DND-41 (cell line): ENCODE results near the gene DNAJC17.

Experiments used
- ATAC-seq: fragments of 200-7000 bp; cut with Tn5 transposase; 3 replicates; pipeline ENCODE4 v1.9.1; 2021; ENCODE audit warnings: low read depth; ENCODE audit not compliant: insufficient read depth
- DNase-seq: peaks from one replicate; pipeline ENCODE4 v3.0.0-alpha.2; 2020
- H2AFZ ChIP-seq: 2 replicates; pipeline ENCODE4 v1.6.0; 2012; ENCODE audit warnings: low read depth, low read length
- H3K27ac ChIP-seq: 2 replicates; pipeline ENCODE4 v1.5.1; 2012; ENCODE audit warnings: low read length, inconsistent platforms
- H3K27me3 ChIP-seq: fragments of 200-600 bp; sonication (generic); 2 replicates; pipeline ENCODE4 v1.6.0; 2012; ENCODE audit warnings: low read length, mild to moderate bottlenecking, inconsistent platforms; ENCODE audit not compliant: insufficient read depth, poor library complexity
- H3K36me3 ChIP-seq: 2 replicates; pipeline ENCODE4 v1.5.1; 2012; ENCODE audit warnings: low read length, inconsistent platforms; ENCODE audit not compliant: insufficient read depth
- H3K4me1 ChIP-seq: 2 replicates; pipeline ENCODE4 v1.5.1; 2012; ENCODE audit warnings: mild to moderate bottlenecking, low read length; ENCODE audit not compliant: insufficient read depth
- H3K4me2 ChIP-seq: 2 replicates; pipeline ENCODE4 v1.6.0; 2012; ENCODE audit warnings: mild to moderate bottlenecking, moderate library complexity, low read length, inconsistent platforms; ENCODE audit not compliant: insufficient read depth
- H3K4me3 ChIP-seq, 2 experiments: fragments of 200-600 bp in 1 of 2; shearing (Covaris generic) in 1 of 2; 2 replicates each; pipeline ENCODE4 v1.5.1; 2012 to 2016; ENCODE audit warnings: inconsistent platforms in 2 of 2, low read length in 2 of 2, mild to moderate bottlenecking in 2 of 2, low read depth in 1 of 2, moderate library complexity in 1 of 2
- H3K79me2 ChIP-seq: 2 replicates; pipeline ENCODE4 v1.6.0; 2012; ENCODE audit warnings: low read length, inconsistent platforms; ENCODE audit not compliant: insufficient read depth
- H3K9ac ChIP-seq: 2 replicates; pipeline ENCODE4 v1.6.0; 2012; ENCODE audit warnings: low read depth, mild to moderate bottlenecking, inconsistent platforms, low read length, moderate library complexity
- H3K9me3 ChIP-seq: 2 replicates; pipeline ENCODE4 v1.5.1; 2012; ENCODE audit warnings: low read length, moderate library complexity, mild to moderate bottlenecking, inconsistent platforms; ENCODE audit not compliant: insufficient read depth, severe bottlenecking
- H4K20me1 ChIP-seq: 2 replicates; pipeline ENCODE4 v1.6.0; 2012; ENCODE audit warnings: low read length; ENCODE audit not compliant: insufficient read depth
- CTCF ChIP-seq: IDR thresholded peaks from 2 replicates; pipeline ENCODE4 v1.5.1; 2012; ENCODE audit warnings: borderline replicate concordance, low read length, moderate library complexity, mild to moderate bottlenecking; ENCODE audit not compliant: poor library complexity, severe bottlenecking; ENCODE audit errors: extremely low read depth
- EZH2 ChIP-seq: IDR thresholded peaks from 3 replicates; pipeline ENCODE4 v1.6.1; 2012; ENCODE audit warnings: borderline replicate concordance, low read depth, mild to moderate bottlenecking, moderate library complexity, low read length, inconsistent platforms; ENCODE audit not compliant: severe bottlenecking

DNAJC17 gene

GRCh38 chr15:40790718-40791117, 16.6 kb downstream of the DNAJC17 start:
- H3K4me3 ChIP-seq = no peak overlapping the region
- H3K27me3 ChIP-seq = no peaks in the 10 kb centered on the region
- H3K79me2 ChIP-seq = peaks cover 37% of the 10 kb centered on the region
- no peak overlapping the region for H3K9ac ChIP-seq
- no peak overlapping the region for H2AFZ ChIP-seq
- peaks cover 26% of the 10 kb centered on the region; the same call in 1 of the 2 replicates for H4K20me1 ChIP-seq
- TF ChIP-seq CTCF (no peak), EZH2 (no peak)
- H3K4me2 ChIP-seq = no peak overlapping the region
- DNase-seq = no peak
- H3K4me1 ChIP-seq = peaks cover 33% of the 10 kb centered on the region
- no peaks in the 10 kb centered on the region for H3K9me3 ChIP-seq
- no peak for ATAC-seq
- H3K36me3 ChIP-seq = no peaks in the 10 kb centered on the region; the same call in 1 of the 2 replicates
- no peak overlapping the region for H3K27ac ChIP-seq

GRCh38 chr15:40789999-40790398, 17.3 kb downstream of the DNAJC17 start:
- TF ChIP-seq EZH2 (no peak), CTCF (no peak)
- DNase-seq (no peak), ATAC-seq (no peak)
- Histone ChIP-seq H3K4me2 (no peak overlapping the region), H3K9ac (no peak overlapping the region), H3K9me3 (no peaks in the 10 kb centered on the region), H3K4me3 (no peak overlapping the region), H3K27ac (no peak overlapping the region), H3K27me3 (no peaks in the 10 kb centered on the region), H2AFZ (no peak overlapping the region), H3K4me1 (peaks cover 33% of the 10 kb centered on the region), H3K36me3 (no peaks in the 10 kb centered on the region; the same call in 1 of the 2 replicates), H3K79me2 (peaks cover 40% of the 10 kb centered on the region), H4K20me1 (peaks cover 31% of the 10 kb centered on the region; the same call in 1 of the 2 replicates)

- H3K4me2 ChIP-seq = no peak overlapping the region
- peaks cover 33% of the 10 kb centered on the region for H3K4me1 ChIP-seq
- no peak overlapping the region; the same call in 1 of the 2 replicates for H3K27ac ChIP-seq
- no peaks in the 10 kb centered on the region for H3K9me3 ChIP-seq
- H4K20me1 ChIP-seq = peaks cover 31% of the 10 kb centered on the region; the same call in 1 of the 2 replicates
- peaks cover 43% of the 10 kb centered on the region for H3K79me2 ChIP-seq
- no peak for DNase-seq
- peaks cover 2% of the 10 kb centered on the region; the same call in 1 of the 2 replicates for H3K36me3 ChIP-seq
- no peak overlapping the region for H3K9ac ChIP-seq
- no peak overlapping the region for H3K4me3 ChIP-seq
- TF ChIP-seq CTCF (no peak), EZH2 (no peak)
- no peaks in the 10 kb centered on the region for H3K27me3 ChIP-seq
- H2AFZ ChIP-seq = no peak overlapping the region
- ATAC-seq = no peak
These were observed 18.2 kb downstream of the DNAJC17 start for GRCh38 chr15:40789119-40789518.
